Measurements from ENCODE around the gene TSPEAR. TPM values are rescaled to one million over a fixed set of nuclear protein-coding genes. Genes with fewer than 3 reads are reported as not detected.

The TSPEAR gene
- total RNA-seq, 1 experiment from 2014 or later: not detected

DNA sequence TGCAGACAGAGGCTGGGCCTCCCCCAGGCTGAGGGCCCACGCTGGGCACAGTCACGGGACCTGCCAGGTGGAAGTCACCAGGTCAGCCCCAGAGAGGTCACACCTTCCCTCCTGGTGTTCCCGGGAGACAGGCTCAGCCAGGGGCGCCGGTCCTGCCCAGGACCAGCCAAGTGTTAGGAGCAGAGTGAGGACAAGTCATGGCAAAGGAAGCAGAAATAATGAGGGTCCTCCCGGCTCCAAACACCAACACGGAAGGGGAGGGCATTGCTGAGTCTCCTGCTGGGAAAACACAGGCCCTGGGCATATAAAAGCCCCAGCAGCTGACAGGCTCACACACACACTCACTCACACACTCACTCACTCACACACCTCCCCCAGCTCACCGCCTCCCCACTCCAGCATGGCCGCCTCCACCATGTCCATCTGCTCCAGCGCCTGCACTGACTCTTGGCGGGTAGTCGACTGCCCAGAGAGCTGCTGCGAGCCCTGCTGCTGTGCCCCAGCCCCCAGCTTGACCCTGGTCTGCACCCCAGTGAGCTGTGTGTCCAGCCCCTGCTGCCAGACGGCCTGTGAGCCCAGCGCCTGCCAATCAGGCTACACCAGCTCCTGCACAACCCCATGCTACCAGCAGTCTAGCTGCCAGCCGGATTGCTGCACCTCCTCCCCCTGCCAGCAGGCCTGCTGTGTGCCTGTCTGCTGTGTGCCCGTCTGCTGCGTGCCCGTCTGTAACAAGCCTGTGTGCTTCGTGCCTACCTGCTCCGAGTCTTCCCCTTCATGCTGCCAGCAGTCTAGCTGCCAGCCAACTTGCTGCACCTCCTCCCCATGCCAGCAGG lies 74.1 kb downstream of the TSPEAR start, which contains the start of gene KRTAP10-10:
TSS of gene KRTAP10-10 (plus strand) at position 339 of the 833 bp plus-strand sequence. CDS start at position 401, 62 bp downstream.
- Mint-ChIP-seq H3K4me1 (ENCODE audit: low read depth, unreplicated experiment) (no peaks in the 10 kb centered on the region), H3K27me3 (ENCODE audit: unreplicated experiment) (peaks cover 91% of the 10 kb centered on the region)

DNA sequence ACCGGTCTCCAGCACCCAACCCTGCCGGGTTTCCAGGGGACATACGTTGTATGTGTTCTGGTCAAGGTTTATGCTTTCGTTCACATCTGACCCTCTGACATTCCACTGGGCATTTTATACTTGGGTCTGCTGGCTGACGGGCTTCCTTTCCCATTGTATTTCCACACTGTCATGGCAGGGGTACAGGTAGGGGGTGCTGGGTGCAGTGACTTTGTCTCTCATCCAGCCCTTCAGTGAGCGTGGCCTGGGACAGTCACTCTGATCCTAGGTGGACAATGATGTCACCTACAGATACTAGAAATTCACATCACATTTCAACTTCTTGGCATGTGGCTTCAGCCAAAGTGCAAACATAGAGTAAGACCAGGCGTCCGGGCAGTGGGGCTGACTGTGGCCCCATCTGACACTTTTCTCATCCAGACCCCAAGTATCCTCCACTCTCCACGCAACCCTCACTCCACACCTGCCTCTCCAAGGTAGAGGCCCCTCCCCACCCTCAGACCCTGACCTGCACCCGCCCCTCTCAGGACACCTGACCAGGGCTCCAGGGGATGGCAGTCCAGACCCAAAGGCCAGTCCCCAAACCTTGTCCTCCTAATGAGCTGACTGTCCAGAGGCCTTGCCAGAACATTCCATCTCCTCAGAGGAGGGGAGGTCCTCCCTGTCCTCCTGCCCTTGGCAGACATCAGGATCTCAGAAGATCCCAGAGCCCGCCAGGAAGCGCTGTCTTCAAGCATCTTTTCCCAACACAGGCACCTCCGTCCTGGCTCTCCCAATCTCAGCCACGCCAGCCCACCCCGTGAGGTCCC lies 75.0 kb downstream of the TSPEAR start:
- intact Hi-C loops (cut with micrococcal nuclease; ENCODE audit: unreplicated experiment): no loop called here
- CTCF ChIA-PET: no interaction called here
- Mint-ChIP-seq H3K4me3 (ENCODE audit: low read depth, unreplicated experiment) (no peak overlapping the region), H3K9me3 (ENCODE audit: low read depth, unreplicated experiment) (peaks cover 14% of the 10 kb centered on the region), H3K36me3 (ENCODE audit: insufficient read depth, unreplicated experiment) (no peaks in the 10 kb centered on the region), H3K27me3 (ENCODE audit: unreplicated experiment) (peaks cover 92% of the 10 kb centered on the region), H3K4me1 (ENCODE audit: low read depth, unreplicated experiment) (no peaks in the 10 kb centered on the region), H3K27ac (ENCODE audit: unreplicated experiment) (no peak overlapping the region)
- BruUV-seq (replicated peaks): no TSS peak
- no peak for DNase-seq
- TF ChIP-seq CTCF (IDR thresholded peaks at IDR 0.05; ENCODE audit: unreplicated experiment): no peak

More for the DNA sequence above, 74.1 kb downstream of the TSPEAR start, which contains the start of gene KRTAP10-10:
- intact Hi-C loops (cut with micrococcal nuclease; ENCODE audit: unreplicated experiment): no loop called here
- Mint-ChIP-seq H3K27ac (ENCODE audit: unreplicated experiment) (no peak within 1 kb of the TSS), H3K4me3 (ENCODE audit: low read depth, unreplicated experiment) (no peak within 1 kb of the TSS), H3K9me3 (ENCODE audit: low read depth, unreplicated experiment) (peaks cover 9% of the 10 kb centered on the region), H3K36me3 (ENCODE audit: insufficient read depth, unreplicated experiment) (no peaks in the 10 kb centered on the region)
- CTCF ChIA-PET: no interaction called here
- no TSS peak for BruUV-seq (replicated peaks)
- TF ChIP-seq CTCF (IDR thresholded peaks at IDR 0.05; ENCODE audit: unreplicated experiment): no peak
- DNase-seq: no peak

DNA sequence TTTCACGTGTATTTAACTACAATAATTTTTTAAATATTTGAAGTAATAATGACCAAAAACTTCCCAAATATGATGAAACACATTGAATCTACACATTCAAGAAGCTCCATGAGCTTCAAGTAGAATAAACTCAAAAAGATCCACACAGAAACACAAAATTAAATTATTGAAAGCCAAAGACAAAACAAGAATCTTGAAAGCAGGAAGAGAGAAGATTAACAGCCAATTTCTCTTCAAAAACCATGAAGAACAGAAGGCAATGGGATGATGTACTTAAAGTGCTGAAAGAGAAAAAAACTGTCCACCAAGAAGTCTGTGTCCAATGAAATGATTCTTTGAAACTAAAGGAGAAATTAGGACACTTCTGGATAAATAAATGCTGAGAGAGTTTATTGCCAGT lies 79.3 kb downstream of the TSPEAR start:
- TF ChIP-seq CTCF (IDR thresholded peaks at IDR 0.05; ENCODE audit: unreplicated experiment): no peak
- CTCF ChIA-PET: no interaction called here
- H3K9me3 Mint-ChIP-seq (ENCODE audit: low read depth, unreplicated experiment): peaks cover 15% of the 10 kb centered on the region
- H3K4me3 Mint-ChIP-seq (ENCODE audit: low read depth, unreplicated experiment): no peak overlapping the region
- no peaks in the 10 kb centered on the region for H3K36me3 Mint-ChIP-seq (ENCODE audit: insufficient read depth, unreplicated experiment)
- no peaks in the 10 kb centered on the region for H3K4me1 Mint-ChIP-seq (ENCODE audit: low read depth, unreplicated experiment)
- no peak overlapping the region for H3K27ac Mint-ChIP-seq (ENCODE audit: unreplicated experiment)
- BruUV-seq (replicated peaks): no TSS peak
- intact Hi-C loops (cut with micrococcal nuclease; ENCODE audit: unreplicated experiment): no loop called here
- DNase-seq: no peak
- H3K27me3 Mint-ChIP-seq (ENCODE audit: unreplicated experiment): peaks cover 82% of the 10 kb centered on the region

DNA sequence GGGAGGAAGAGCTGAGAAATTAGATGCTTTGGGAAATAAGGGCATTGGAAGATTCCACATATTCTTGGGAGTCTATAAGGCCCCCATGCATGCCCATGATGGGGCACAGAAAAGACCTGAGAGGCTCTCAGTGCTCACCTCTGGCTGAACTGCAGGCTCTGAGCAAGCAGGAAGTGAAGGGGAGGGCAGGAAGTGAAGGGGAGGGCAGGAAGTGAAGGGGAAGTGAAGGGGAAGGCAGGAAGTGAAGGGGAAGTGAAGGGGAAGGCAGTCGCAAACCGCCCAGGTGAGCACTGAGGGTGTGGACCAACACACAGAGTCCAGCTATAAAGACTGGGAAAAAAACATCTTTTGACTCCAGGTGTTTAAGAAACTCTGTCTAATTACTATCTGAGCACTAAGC lies 80.9 kb downstream of the TSPEAR start:
- CTCF ChIA-PET: no interaction called here
- Mint-ChIP-seq H3K27me3 (ENCODE audit: unreplicated experiment) (peaks cover 70% of the 10 kb centered on the region), H3K36me3 (ENCODE audit: insufficient read depth, unreplicated experiment) (no peaks in the 10 kb centered on the region), H3K9me3 (ENCODE audit: low read depth, unreplicated experiment) (peaks cover 15% of the 10 kb centered on the region), H3K4me3 (ENCODE audit: low read depth, unreplicated experiment) (no peak overlapping the region), H3K4me1 (ENCODE audit: low read depth, unreplicated experiment) (no peaks in the 10 kb centered on the region), H3K27ac (ENCODE audit: unreplicated experiment) (no peak overlapping the region)
- intact Hi-C loops (cut with micrococcal nuclease; ENCODE audit: unreplicated experiment): no loop called here
- BruUV-seq (replicated peaks): no TSS peak
- TF ChIP-seq CTCF (IDR thresholded peaks at IDR 0.05; ENCODE audit: unreplicated experiment): no peak
- no peak for DNase-seq

Measured in Calu3 (cell line).